Prostate gland (tissue), 2 donors: ENCODE data around the gene SLC6A7.

ENCODE experiments used
- POLR2A ChIP-seq: fragments of 450-650 bp; IDR thresholded peaks from one replicate; pipeline ENCODE4 v1.6.1; 2016; ENCODE audit warnings: antibody characterized with exemption, mild to moderate bottlenecking
- POLR2AphosphoS5 ChIP-seq: sonication (generic); formaldehyde crosslinking; IDR thresholded peaks from one replicate; pipeline ENCODE4 v1.6.1; 2017; ENCODE audit warnings: antibody characterized with exemption
- TF ChIP-seq, protein P1 (sequence below), 4 experiments: fragments of 200-600 bp in 2 of 4; fragments of 450-650 bp in 2 of 4; sonication (generic) in 2 of 4; IDR thresholded peaks; 1 replicate in 3 of 4; 2 replicates in 1 of 4; pipeline ENCODE4 v1.5.1; 2016 to 2019; ENCODE audit warnings: antibody characterized with exemption in 4 of 4, mild to moderate bottlenecking in 2 of 4, moderate library complexity in 2 of 4

DNA sequence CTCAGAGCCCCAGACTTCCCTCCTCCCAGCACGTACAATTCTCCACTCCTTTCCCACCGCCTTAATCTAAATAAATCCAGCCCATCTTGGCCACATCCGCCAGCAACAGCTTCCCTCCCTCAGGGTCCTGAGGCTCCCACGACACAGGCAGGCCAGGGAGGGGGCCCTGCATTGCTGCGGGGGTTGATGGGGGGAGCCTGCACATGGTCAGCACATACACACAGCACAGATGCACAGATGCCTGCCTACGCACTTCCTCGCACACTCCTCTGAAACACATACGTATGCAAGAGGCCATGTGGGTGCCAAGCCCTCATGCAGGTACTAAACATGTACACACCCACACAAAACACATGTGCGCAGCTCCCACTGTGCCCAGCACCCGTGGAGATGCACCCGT, 49.0 kb upstream of the SLC6A7 start:
- TF ChIP-seq, protein P1, sequence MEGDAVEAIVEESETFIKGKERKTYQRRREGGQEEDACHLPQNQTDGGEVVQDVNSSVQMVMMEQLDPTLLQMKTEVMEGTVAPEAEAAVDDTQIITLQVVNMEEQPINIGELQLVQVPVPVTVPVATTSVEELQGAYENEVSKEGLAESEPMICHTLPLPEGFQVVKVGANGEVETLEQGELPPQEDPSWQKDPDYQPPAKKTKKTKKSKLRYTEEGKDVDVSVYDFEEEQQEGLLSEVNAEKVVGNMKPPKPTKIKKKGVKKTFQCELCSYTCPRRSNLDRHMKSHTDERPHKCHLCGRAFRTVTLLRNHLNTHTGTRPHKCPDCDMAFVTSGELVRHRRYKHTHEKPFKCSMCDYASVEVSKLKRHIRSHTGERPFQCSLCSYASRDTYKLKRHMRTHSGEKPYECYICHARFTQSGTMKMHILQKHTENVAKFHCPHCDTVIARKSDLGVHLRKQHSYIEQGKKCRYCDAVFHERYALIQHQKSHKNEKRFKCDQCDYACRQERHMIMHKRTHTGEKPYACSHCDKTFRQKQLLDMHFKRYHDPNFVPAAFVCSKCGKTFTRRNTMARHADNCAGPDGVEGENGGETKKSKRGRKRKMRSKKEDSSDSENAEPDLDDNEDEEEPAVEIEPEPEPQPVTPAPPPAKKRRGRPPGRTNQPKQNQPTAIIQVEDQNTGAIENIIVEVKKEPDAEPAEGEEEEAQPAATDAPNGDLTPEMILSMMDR (IDR thresholded peaks at IDR 0.05): no peak
- TF ChIP-seq POLR2AphosphoS5 (no peak), POLR2A (no peak)
